OCI-M2 (cell line): ENCODE data around the gene SLC41A3.

ENCODE experiments used
- DNase-seq: peaks from one replicate; lab custom pipeline; 2025; ENCODE audit not compliant: unreplicated experiment; lab: John Stamatoyannopoulos, UW

The SLC41A3 gene

DNA sequence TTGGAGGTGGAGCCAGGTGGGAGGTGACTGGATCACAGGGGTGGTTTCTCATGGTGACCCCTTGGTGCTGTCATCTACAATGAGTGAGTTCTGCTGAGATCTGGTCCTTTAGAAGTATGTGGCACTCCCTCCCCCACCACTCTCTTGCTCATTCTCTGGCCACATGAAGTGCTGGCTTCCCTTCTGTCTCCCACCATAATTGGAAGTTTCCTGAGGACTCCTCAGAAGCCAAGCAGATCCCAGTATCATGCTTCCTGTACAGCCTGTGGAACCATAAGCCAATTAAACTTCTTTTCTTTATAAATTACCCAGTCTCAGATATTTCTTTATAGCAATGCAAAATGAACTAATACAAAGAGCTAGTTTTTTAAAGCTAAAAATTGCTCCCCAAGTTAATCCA is 54.7 kb downstream of the SLC41A3 start:
- DNase-seq, result no peak

DNA sequence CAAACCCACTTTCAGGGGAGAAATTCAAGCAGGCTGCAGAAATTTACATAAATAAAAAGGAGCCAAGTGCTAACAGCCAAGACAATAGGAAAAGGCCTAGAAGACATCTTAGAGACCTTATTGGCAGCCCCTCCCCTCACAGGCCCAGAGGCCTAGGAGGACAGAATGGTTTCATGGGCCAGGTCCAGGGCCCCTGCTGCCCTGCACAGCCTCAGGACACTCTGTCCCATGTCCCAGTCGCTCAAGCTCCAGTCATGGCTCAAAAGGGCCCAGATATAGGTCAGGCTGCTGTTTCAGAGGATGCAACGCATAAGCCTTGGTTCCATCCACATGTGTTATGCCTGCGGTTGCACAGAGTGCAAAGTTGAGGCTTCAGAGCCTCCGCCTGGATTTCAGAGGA is 55.8 kb downstream of the SLC41A3 start:
- no peak for DNase-seq

DNA sequence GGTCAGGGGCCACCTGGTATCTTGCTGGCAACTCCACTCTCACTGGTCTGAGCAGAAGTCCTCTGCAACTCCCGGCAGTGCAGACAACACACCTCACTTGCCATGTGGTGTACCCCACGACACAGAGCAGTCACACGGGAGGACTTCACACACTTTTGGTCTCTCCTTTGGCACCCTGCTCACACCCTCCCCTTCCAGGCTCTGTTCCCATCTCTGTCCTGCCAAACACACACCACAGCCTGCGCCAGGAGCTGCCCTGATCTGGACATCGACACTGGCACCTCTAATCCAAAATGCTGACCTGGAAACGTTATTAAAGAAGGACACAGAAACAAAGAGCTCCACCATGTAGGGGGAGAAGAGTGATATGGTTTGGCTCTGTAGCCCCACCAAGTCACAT is 57.2 kb downstream of the SLC41A3 start:
- DNase-seq, result no peak

DNA sequence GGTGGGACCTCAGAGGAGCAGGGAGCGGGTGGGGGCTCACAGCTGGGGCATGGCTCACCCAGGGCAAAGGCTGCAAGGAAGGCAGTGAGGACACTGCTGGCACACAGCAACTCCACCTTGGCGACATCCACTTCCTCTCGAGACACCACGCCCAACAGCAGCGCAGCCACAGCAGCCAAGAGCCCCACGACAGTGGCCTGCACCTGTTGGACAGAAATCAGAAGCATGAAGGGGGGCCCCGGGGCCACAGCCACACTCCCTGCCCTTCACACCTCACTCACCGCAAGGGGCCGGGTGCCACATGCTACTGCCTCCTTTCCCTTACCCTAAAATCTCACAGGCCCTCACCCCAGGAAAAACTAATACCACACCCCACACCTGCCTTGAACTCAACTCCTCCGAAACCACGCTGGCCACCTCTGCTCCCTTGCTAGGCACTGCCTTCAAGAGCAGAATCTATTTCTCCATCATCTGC is 57.6 kb downstream of the SLC41A3 start:
- no peak for DNase-seq

DNA sequence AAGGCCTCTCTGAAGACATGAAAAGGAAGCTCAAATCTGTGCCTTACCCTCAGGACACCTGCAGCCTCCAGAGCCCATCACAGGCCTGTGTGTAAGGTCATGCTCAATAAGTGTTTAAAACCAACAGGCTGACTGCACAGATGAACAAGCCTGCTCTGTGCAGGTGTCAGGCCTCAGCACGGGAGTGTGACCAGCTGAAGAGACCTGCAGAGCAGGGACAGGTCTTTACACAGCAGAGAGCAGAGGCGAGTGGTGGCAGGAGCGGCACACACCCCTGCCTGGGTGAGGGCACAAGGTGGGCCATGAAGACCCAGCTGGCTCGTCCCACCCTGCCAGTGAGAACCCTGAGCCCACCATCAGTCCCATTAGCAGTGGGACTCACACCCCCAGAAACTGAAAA is 58.1 kb downstream of the SLC41A3 start:
- DNase-seq, result no peak

DNA sequence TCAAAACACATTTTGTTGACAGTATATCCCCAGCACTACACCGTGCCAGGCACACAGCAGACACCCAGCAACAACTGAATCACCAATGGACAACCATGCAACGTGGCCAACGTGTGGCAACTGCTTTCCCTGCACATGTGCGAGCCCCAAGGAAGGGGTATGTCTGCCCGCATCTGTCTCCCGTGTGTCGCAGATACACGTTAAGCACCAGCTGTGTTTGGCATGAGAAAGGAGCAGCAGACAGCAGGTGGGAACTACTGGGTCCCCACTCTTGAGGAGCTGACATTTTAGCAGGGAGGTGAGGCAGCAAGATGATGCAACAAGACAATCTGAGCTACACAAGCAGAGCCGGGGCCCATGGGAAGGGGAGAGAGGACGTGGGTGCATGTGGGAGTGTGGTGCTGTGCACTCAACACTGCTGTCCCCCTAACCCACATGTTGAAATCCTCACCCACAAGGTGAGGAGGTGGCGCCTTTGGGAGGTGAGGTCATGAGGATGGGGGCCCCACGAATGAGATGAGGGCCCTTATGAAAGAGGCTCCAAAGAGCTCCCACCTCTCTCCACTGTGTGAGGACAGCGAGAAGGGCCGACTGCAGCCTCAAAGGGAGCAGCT is 58.7 kb downstream of the SLC41A3 start:
- DNase-seq, result no peak

DNA sequence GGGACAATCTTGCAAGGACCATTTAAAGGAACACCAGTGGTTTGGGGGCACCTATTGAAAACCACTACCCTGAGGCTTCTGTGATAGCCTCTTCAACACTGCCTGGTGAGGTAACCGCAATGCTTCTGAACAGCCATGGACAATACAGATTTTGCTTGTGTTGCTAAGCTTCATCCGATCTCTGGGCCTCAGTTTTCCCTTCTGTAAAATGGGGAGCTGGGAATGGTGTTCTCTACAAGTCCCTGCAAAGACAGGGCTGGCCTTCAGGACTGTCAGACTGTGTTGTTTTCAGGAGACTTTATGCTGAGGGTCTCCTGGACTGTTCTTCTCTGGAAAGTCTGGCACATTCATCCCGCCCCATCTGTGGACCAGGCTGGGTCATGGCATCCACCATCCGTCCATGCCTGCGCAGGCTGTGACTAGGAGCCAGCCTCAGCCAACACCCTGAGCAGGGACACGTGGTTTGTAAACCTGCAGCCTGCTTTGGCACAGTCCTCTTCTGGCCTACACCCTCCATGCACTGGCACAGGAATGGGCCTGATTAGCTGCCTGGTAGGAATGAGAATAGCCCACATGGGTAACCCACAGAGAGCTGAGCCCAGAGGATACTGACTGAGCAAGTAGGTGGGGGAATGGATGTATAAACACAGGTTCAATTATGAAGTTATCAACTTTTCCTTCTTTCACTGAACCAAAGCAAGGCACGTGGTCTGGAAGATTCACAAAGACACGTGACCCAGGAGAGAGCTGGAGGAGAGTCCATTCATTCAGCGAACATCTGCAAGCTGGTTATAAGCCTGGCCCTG is 59.7 kb downstream of the SLC41A3 start:
- DNase-seq, result no peak

DNA sequence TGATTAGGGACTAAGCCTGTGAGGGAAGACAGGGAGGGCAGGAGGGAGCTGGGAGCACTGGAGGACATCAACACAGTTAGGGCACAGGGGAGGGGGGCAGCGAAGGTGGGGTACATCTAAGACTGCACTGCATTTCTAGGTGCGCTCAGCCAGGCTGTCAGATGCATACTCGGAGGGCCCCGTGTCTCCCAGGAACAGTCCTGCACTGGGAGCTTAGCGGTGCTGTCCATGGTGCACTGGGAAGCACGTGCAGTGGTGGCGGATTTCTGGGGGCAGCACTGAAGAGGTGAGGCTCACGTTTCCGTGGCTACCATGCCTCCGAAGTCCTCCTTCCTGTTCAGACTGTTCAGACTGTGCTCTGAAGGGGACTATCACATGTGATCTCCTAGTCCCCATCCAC is 60.5 kb downstream of the SLC41A3 start:
- no peak for DNase-seq

DNA sequence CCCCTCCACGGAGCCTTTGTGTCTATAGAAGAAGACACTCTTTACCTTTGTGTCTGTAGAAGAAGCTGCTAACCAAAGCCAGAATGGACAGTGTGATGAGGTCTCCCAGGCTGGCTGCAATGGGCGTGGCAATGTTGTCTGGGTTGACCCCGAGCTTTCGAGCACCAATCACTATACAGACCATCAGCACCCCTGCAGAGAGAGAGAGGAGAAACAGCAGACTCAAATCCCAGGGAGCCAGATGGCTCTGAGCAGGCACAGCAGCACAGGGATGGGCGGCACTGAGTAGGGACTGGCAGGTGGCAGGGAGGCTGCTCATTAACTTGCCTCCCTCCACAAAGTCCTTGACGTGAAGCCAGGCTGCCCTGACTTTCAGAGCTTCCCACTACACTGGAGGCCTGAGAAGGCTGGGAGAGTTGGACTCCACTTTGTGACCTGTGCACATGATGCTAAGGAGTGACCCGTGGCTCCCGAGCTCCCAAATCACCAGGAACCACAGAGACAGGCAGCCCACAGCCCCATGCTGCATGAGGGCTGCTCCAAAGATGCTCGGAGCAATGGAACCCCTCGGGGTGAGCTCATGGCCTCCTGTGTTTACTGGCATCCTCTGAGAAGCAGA is 61.1 kb downstream of the SLC41A3 start:
- no peak for DNase-seq

DNA sequence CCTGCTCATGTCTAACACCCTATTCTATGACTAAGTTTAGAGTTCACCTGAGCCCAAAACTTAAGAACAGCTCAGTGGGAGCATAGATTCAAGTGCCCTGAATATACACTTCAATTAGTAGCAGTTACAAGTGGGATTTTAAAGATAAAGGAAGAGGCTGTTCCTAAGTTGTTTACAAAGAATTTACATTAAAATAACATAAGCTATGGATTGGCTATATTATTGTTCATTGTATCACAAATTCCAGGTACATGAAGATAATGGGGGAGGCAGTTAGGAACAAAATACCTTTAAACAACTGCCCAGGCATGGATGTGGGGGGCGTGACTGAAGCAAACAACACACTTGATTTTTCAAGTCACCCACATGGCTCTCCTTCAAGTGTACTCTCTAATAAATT is 62.2 kb downstream of the SLC41A3 start:
- no peak for DNase-seq

DNA sequence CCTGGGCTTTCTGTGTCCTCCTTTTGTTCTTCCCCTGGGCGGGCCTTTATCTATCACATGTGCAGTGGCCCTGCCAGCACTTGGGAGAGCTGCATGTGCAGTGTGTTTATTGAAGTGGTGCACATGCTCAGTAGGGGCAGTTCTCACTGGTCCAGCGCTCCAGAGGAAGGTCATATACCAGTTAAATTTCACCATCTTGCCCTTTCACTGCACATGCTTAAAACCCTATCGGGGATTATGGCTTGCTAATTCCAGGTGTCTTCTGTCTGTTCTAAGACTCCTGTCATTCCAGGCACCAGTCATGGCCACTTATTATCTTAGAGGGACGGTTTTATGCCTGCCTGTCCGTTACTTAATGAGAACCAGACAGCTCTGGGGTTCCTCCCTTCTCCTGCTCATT is 62.7 kb downstream of the SLC41A3 start:
- no peak for DNase-seq

DNA sequence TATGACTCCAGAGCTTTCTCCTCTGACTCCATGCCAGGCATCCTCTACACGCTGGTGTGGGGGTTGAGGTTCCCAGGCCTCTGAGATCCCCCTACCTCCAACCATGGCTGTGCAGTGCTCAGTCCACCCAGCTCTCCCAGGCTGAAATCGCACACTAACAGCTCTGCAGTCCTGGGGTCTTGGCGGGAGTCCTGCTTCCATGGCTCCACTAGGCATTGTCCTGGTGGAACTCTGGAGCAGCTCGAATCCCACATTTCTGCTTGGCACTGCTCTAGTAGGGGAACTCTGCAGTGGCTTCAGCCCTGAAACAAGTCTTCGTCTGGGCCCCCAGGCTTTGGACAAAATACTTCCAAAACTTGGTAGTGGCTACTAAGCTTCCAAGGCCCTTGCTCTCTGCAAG is 64.2 kb downstream of the SLC41A3 start:
- no peak for DNase-seq

DNA sequence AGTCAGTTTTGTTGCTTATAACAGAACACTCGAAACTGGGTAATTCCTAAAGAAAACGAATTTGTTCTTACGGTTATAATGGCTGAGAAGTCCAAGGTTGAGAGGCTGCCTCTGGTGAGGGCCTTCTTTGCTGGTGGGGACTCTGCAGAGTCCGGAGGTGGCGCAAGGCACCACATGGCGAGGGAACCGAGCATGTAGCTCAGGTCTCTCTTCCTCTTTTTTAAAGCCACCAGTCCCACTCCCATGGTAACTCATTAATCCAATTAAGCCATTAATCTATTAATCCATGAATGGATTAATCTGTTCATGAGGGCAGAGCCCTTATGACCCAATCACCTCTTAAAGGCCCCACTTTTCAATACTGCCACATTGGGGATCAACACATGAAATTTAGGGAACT is 64.9 kb downstream of the SLC41A3 start:
- DNase-seq, result no peak

DNA sequence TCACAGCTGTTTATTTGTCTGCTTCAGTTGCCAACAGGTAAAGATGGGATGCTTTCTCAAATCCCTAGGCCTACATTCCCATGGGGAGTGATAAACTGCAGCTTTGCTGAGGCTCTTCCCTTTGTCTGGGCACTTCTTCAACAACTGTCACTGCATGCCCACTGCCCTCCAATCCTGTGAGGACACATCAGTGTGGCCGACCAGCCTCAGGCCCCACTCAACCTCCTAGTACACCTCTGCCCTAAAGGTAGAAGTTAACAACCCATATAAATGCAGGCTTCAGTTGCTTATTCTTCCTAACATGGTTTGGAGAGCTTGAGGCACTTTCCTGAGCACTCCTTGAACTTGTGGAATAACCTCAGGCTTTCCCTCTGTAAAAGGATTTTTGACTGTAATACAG is 65.4 kb downstream of the SLC41A3 start:
- DNase-seq, result no peak

DNA sequence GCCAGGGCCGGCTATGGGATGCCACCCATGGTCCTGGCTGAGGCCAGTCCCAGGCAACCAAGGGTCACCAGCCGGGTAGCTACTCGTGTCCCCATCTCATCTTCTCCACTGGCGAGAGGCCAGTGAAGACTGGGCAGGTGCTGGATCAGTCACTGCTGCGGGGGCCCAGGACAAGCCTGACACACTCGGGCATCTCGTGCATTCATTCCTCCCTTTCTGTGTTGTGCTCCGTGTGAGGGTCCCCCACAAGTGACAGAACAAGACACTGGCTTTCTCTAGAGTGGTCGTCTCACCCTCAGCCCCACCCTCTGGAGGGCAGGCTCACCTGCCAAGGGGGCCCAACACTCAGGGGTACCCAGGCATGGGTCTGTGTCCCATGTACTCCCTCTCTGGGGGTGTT is 66.6 kb downstream of the SLC41A3 start:
- DNase-seq, result no peak

DNA sequence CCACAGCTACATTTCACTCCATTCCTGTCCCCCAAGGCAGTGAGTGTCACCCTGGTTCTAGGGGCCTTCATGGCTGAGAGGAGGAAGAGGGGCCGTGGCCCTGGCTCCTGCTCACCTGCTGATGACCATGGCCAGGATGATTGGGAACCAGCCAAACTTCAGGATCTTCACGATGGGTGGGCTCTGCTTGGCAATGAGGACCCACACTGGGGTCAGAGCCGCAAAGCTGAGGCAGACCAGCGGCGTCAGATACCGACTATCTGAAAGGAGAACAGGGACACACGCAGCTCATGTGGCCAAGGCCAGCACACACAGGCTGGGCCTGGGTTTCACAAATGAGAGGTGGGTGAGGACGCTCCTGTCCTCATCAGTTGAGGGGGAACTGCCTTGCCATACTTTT is 67.3 kb downstream of the SLC41A3 start:
- no peak for DNase-seq

DNA sequence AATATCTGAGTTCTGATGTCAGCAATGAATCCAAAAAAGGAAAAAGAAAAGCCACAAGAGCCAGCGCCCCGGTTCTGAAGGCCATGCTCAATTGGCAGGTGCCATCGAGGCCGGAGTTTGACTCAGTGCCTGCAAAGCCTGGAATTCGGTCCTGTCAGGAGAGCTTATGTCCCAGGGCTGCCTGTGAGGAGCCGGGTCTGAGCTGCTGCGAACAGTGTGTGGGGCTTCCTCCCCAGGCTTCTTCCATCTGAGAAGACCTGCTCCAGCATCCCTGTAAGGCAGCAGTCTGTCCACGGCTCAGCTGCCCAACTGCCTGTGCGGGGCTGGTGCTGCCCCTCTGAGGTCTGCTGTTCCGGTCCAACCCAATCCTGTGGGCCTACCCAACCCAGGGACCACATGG is 68.8 kb downstream of the SLC41A3 start:
- no peak for DNase-seq

DNA sequence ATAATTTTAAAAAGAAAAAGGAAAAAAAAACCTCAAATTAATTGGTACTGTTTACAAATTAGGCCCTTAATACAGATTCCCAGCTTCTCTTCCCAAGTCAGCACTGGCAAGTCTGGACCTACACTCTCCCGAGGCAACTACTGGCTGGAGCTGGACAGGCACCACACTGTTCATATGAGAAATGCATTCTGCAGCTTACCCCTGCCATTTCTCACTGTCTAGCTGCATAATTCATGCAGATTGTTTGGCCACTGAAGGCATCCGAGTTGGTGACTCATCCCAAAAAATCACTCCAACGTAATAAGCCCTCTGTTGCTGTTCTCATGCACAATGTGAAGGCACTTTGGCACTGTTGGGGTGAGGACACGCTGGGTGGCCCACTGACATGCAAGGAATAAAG is 69.7 kb downstream of the SLC41A3 start:
- DNase-seq, result no peak

DNA sequence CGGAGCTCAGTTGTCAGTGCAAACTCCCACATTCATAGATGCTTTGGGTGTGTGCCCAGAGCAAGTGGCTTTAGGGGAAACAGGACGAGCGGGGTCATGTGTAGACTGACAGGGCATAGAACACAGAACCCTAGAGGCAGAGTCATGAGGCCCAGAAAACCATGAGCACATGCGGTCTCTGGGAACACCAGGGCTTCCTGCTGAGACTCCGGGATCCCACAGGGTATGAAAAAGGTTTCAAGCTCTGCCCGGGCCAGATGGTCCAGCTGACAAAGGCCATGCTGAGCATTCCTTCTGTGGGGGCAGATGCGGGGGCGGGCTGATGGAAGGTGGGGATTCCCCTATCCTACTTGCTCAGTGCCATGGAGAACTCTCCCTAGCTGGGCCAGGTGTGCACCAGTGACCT is 70.2 kb downstream of the SLC41A3 start:
- no peak for DNase-seq

DNA sequence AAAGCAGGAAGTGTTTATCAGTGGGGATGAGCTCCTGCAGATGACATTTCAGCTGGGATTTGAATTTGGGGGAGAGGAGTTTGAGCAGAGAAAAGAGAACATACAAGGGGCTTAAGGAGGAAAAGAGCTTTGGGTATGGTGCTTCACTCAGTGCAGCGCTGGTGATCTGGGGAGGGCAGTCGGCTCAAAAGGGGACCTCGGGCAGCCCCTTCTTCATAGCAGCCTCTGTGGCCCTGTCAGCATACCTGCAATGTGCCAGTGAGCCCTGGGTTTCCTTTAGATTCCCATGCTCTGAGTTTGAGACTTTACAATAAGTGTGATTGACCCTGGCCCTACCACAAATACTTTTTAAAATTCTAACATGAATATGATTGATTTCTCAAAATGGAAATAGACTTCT is 74.7 kb downstream of the SLC41A3 start:
- no peak for DNase-seq

DNA sequence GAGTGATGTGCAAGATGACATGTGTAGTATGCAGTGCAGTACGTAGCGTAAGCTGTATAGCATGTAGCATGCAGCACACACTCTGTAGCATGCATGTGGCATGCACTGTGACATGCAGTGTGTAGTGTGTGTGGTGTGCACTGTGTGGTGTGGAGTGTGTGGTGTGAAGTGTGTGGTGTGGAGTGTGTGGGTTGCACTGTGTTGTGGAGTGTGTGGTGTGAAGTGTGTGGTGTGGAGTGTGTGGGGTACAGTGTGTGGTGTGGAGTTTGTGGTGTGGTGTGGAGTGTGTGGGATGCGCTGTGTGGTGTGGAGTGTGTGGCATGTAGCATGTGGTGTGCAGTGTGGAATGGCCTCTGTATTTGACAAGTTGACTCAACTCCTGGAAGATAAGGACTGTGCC is 75.7 kb downstream of the SLC41A3 start:
- no peak for DNase-seq

DNA sequence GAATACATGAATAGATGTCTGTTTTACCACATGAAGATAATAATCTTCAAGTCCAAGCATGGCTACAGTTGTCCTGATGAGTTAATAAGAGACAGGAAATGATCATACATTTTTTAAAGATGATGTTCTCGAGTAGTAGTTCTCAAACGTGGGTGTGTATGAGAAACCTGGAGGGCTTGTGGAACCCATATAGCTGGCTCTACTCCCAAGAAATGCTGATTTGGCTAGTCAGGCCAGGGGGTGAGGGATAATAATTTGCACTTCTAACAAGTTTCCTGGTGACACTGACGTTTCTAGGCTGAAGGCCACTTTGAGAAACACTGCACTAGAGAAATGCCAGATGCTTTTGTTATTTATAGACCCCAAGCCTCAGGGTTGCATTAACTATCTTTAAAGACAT is 78.0 kb downstream of the SLC41A3 start:
- DNase-seq, result no peak
